Trophoblast cell (in vitro differentiated cells and primary cell): ENCODE measurements around the gene RGS3.
"Not testable (repeated sequence)": the region's sequence is repeated elsewhere in the genome, so short reads cannot be mapped to it uniquely, and the experiment has no call there.

Experiments used
- DNase-seq, 2 donors: peaks; one replicate each; pipeline ENCODE4 v3.0.0-alpha.2; 2016
- H2AFZ ChIP-seq: 2 replicates; pipeline ENCODE4 v1.6.1; 2013; ENCODE audit warnings: low read length, moderate library complexity, mild to moderate bottlenecking; ENCODE audit not compliant: insufficient read depth, poor library complexity
- H2AK5ac ChIP-seq: 2 replicates; pipeline ENCODE4 v1.6.1; 2013; ENCODE audit warnings: mild to moderate bottlenecking, low read length
- H2BK120ac ChIP-seq: 2 replicates; pipeline ENCODE4 v1.6.1; 2013; ENCODE audit warnings: low read length, mild to moderate bottlenecking, moderate library complexity; ENCODE audit not compliant: insufficient read depth, poor library complexity
- H2BK12ac ChIP-seq: 2 replicates; pipeline ENCODE4 v1.6.1; 2013; ENCODE audit warnings: mild to moderate bottlenecking, low read length, moderate library complexity
- H2BK5ac ChIP-seq: 2 replicates; pipeline ENCODE4 v1.6.1; 2013; ENCODE audit warnings: low read length, low read depth, moderate library complexity, mild to moderate bottlenecking; ENCODE audit not compliant: poor library complexity
- H3K14ac ChIP-seq: 2 replicates; pipeline ENCODE4 v1.6.1; 2013; ENCODE audit warnings: mild to moderate bottlenecking, low read length
- H3K18ac ChIP-seq: 2 replicates; pipeline ENCODE4 v1.6.1; 2013; ENCODE audit warnings: mild to moderate bottlenecking, low read length
- H3K23ac ChIP-seq: 2 replicates; pipeline ENCODE4 v1.6.1; 2013; ENCODE audit warnings: low read length
- H3K27ac ChIP-seq: 2 replicates; pipeline ENCODE4 v1.5.1; 2013; ENCODE audit warnings: low read depth, mild to moderate bottlenecking, inconsistent platforms, low read length, moderate library complexity
- H3K27me3 ChIP-seq: 2 replicates; pipeline ENCODE4 v1.6.1; 2013; ENCODE audit warnings: inconsistent platforms, mild to moderate bottlenecking, low read length, moderate library complexity; ENCODE audit not compliant: insufficient read depth
- H3K36me3 ChIP-seq, 2 experiments: 1 replicate in 1 of 2; 2 replicates in 1 of 2; pipeline ENCODE4 v1.6.1; 2013; ENCODE audit warnings: low read length in 2 of 2, mild to moderate bottlenecking in 2 of 2, moderate library complexity in 1 of 2; ENCODE audit not compliant: insufficient read depth in 2 of 2, control insufficient read depth in 1 of 2
- H3K4ac ChIP-seq: 2 replicates; pipeline ENCODE4 v1.6.1; 2013; ENCODE audit warnings: low read depth, mild to moderate bottlenecking, low read length, moderate library complexity
- H3K4me1 ChIP-seq, 2 experiments: 1 replicate in 1 of 2; 2 replicates in 1 of 2; pipeline ENCODE4 v1.6.1; 2013; ENCODE audit warnings: low read length in 2 of 2, mild to moderate bottlenecking in 2 of 2, moderate library complexity in 1 of 2; ENCODE audit not compliant: insufficient read depth in 2 of 2, control insufficient read depth in 1 of 2
- H3K4me2 ChIP-seq: 2 replicates; pipeline ENCODE4 v1.6.1; 2013; ENCODE audit warnings: inconsistent platforms, mild to moderate bottlenecking, low read length, moderate library complexity
- H3K4me3 ChIP-seq: 2 replicates; pipeline ENCODE4 v1.5.1; 2013; ENCODE audit warnings: mild to moderate bottlenecking, low read depth, low read length, inconsistent platforms
- H3K79me1 ChIP-seq: one replicate; pipeline ENCODE4 v1.6.1; 2013; ENCODE audit warnings: low read length
- H3K79me2 ChIP-seq: 2 replicates; pipeline ENCODE4 v1.6.1; 2013; ENCODE audit warnings: low read length, mild to moderate bottlenecking; ENCODE audit not compliant: control insufficient read depth, insufficient read depth, poor library complexity
- H3K9ac ChIP-seq: 2 replicates; pipeline ENCODE4 v1.6.1; 2013; ENCODE audit warnings: mild to moderate bottlenecking, low read length
- H3K9me3 ChIP-seq: 2 replicates; pipeline ENCODE4 v1.6.1; 2013; ENCODE audit warnings: low read depth, mild to moderate bottlenecking, control low read depth, inconsistent platforms, low read length; ENCODE audit not compliant: insufficient read depth
- H4K12ac ChIP-seq: 2 replicates; pipeline ENCODE4 v1.6.1; 2013; ENCODE audit warnings: low read depth, mild to moderate bottlenecking, low read length, moderate library complexity
- H4K8ac ChIP-seq: 2 replicates; pipeline ENCODE4 v1.6.1; 2013; ENCODE audit warnings: low read depth, mild to moderate bottlenecking, low read length, moderate library complexity
- H4K91ac ChIP-seq: one replicate; pipeline ENCODE4 v1.6.1; 2013; ENCODE audit warnings: low read depth, mild to moderate bottlenecking, low read length, moderate library complexity
- WGBS: extraction: QIAGEN DNeasy Blood & Tissue Kit; methylation state at CpG from one replicate; pipeline ENCODE4 v1.1.7; 2013; ENCODE audit warnings: missing lambda C conversion rate; ENCODE audit not compliant: insufficient read length, insufficient coverage; ENCODE audit errors: extremely low coverage; 5-methylcytosine and 5-hydroxymethylcytosine counted together

Gene RGS3

GRCh38 chr9:113639411-113639970, 176.0 kb downstream of the RGS3 start:
- not testable (repeated sequence) for H2BK5ac ChIP-seq, H2BK12ac ChIP-seq, DNase-seq, H2AK5ac ChIP-seq, H2AFZ ChIP-seq, H4K8ac ChIP-seq, H3K36me3 ChIP-seq, H3K18ac ChIP-seq, H3K4ac ChIP-seq, H2BK120ac ChIP-seq, H4K12ac ChIP-seq, H3K27me3 ChIP-seq, H3K4me3 ChIP-seq, H3K23ac ChIP-seq, H3K9me3 ChIP-seq, H4K91ac ChIP-seq, H3K27ac ChIP-seq, H3K9ac ChIP-seq, H3K4me2 ChIP-seq, H3K79me2 ChIP-seq, H3K14ac ChIP-seq
- H3K79me1 ChIP-seq = peaks cover 11% of the 10 kb centered on the region
- no CpG with 5 or more reads among the region's 15 CpGs for WGBS
- H3K4me1 ChIP-seq = peaks cover 14 to 20% of the 10 kb centered on the region in 2 experiments

- Histone ChIP-seq H3K4me1 (peaks cover 9 to 12% of the 10 kb centered on the region in 2 experiments), H3K4ac (no peak overlapping the region), H3K23ac (no peak overlapping the region), H2BK120ac (no peak overlapping the region), H3K79me2 (no peaks in the 10 kb centered on the region), H3K79me1 (peaks cover 8% of the 10 kb centered on the region), H3K36me3 (no peaks in the 10 kb centered on the region), H2AFZ (no peak overlapping the region), H3K9me3 (peaks cover 2% of the 10 kb centered on the region), H3K14ac (no peak overlapping the region), H4K91ac (no peak overlapping the region), H4K8ac (no peak overlapping the region), H4K12ac (no peak overlapping the region), H3K18ac (no peak overlapping the region), H2AK5ac (no peak overlapping the region), H3K4me3 (no peak overlapping the region), H3K9ac (no peak overlapping the region), H2BK12ac (no peak overlapping the region), H3K4me2 (no peak overlapping the region), H2BK5ac (no peak overlapping the region), H3K27me3 (no peaks in the 10 kb centered on the region), H3K27ac (no peak overlapping the region)
- DNase-seq = no peak
- WGBS = no CpG with 5 or more reads among the region's 6 CpGs
These were observed 176.9 kb downstream of the RGS3 start for GRCh38 chr9:113640418-113640817.

- H3K9ac ChIP-seq = no peak overlapping the region
- peaks cover 2% of the 10 kb centered on the region for H3K79me1 ChIP-seq
- H2AK5ac ChIP-seq = no peak overlapping the region
- H3K9me3 ChIP-seq = peaks cover 2% of the 10 kb centered on the region
- no peak overlapping the region for H4K12ac ChIP-seq
- no peaks in the 10 kb centered on the region for H3K79me2 ChIP-seq
- H3K4me1 ChIP-seq = peaks cover 2 to 5% of the 10 kb centered on the region in 2 experiments
- no peak overlapping the region for H3K14ac ChIP-seq
- DNase-seq = no peak
- no peaks in the 10 kb centered on the region for H3K27me3 ChIP-seq
- no peak overlapping the region for H3K18ac ChIP-seq
- no peak overlapping the region for H4K8ac ChIP-seq
- no peak overlapping the region for H3K4me3 ChIP-seq
- no peak overlapping the region for H2AFZ ChIP-seq
- no peak overlapping the region for H2BK12ac ChIP-seq
- H2BK5ac ChIP-seq = no peak overlapping the region
- H3K4ac ChIP-seq = no peak overlapping the region
- WGBS = no CpG with 5 or more reads among the region's 7 CpGs
- H3K36me3 ChIP-seq = no peaks in the 10 kb centered on the region
- no peak overlapping the region for H3K23ac ChIP-seq
- H3K4me2 ChIP-seq = no peak overlapping the region
- no peak overlapping the region for H4K91ac ChIP-seq
- H3K27ac ChIP-seq = no peak overlapping the region
- H2BK120ac ChIP-seq = no peak overlapping the region
These were observed 177.8 kb downstream of the RGS3 start for GRCh38 chr9:113641100-113641885.

GRCh38 chr9:113644321-113644720, 180.8 kb downstream of the RGS3 start:
- H4K8ac ChIP-seq = no peak overlapping the region
- no peak overlapping the region for H4K12ac ChIP-seq
- H2BK12ac ChIP-seq = no peak overlapping the region
- H3K18ac ChIP-seq = no peak overlapping the region
- H4K91ac ChIP-seq = no peak overlapping the region
- no peak overlapping the region for H3K4me3 ChIP-seq
- no peak overlapping the region for H3K14ac ChIP-seq
- H3K79me1 ChIP-seq = no peaks in the 10 kb centered on the region
- H3K9ac ChIP-seq = no peak overlapping the region
- no peaks in the 10 kb centered on the region for H3K79me2 ChIP-seq
- H3K36me3 ChIP-seq = no peaks in the 10 kb centered on the region
- H3K23ac ChIP-seq = no peak overlapping the region
- WGBS = no CpG with 5 or more reads among the region's 2 CpGs
- H2BK120ac ChIP-seq = no peak overlapping the region
- H2AFZ ChIP-seq = no peak overlapping the region
- no peaks in the 10 kb centered on the region for H3K27me3 ChIP-seq
- H3K9me3 ChIP-seq = no peaks in the 10 kb centered on the region
- H3K27ac ChIP-seq = no peak overlapping the region
- no peak overlapping the region for H2BK5ac ChIP-seq
- DNase-seq = no peak
- H3K4ac ChIP-seq = no peak overlapping the region
- H2AK5ac ChIP-seq = no peak overlapping the region
- peaks cover 0 to 2% of the 10 kb centered on the region in 2 experiments for H3K4me1 ChIP-seq
- no peak overlapping the region for H3K4me2 ChIP-seq
